Measurements from ENCODE around the gene FGD1.

The FGD1 gene

GRCh38 chrX:54397113-54397512, 98.9 kb downstream of the FGD1 start:
- DNase-seq (ENCODE audit: low spot score): no peak
